ENCODE data around the gene ZBTB46.
"Not testable (repeated sequence)": the region's sequence is repeated elsewhere in the genome, so short reads cannot be mapped to it uniquely, and the experiment has no call there.

ZBTB46 gene

DNA sequence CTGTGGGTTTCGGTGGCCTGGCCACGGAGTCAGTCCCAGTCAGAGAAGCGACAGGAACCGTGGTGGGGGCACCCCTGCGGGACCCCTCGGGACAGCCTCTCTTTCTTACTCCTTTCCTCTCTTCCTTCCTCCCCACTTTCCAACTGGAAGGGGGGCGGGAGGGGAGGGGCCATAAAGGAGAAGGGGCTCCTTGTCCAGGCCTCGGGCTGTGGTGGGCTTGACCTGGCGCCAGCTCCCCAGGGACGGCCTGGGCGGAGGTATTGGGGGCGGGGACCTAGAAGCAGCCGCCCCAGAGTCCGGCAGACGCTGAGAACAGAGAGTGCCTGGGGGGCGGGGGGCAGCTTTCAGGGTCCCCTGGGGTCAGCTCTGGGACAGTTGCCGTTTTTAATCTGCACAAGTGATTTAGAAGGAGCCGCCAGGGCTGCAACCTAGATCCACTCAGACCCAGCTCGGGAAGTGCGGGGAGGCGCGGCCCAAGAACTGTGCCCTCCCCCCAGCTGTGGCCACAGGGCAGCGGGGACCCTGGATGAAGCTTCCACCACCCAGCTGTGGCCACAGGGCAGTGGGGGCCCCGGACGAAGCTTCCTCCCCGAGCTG is 23.8 kb upstream of the ZBTB46 start:
- Histone ChIP-seq H4K20me1 (ENCODE audit: insufficient read depth, low read length, poor library complexity, severe bottlenecking) (no peaks in the 10 kb centered on the region), H3K36me3 (ENCODE audit: insufficient read depth, low read length) (no peaks in the 10 kb centered on the region), H3K79me2 (ENCODE audit: insufficient read depth, low read length) (no peaks in the 10 kb centered on the region), H3K4me1 (ENCODE audit: insufficient read depth, low read length, poor library complexity, severe bottlenecking) (peaks cover 42% of the 10 kb centered on the region), H3K9ac (ENCODE audit: low read depth, low read length, poor library complexity, severe bottlenecking) (peak overlapping the region; percentile 36), H3K4me2 (ENCODE audit: low read depth, low read length, poor library complexity, severe bottlenecking) (no peak overlapping the region), H3K27me3 (ENCODE audit: insufficient read depth, low read length, poor library complexity, severe bottlenecking) (no peaks in the 10 kb centered on the region), H3K9me2 (replicated peaks; ENCODE audit: low read depth, low read length) (no peaks in the 10 kb centered on the region), H3F3A (ENCODE audit: low read depth) (no peaks in the 10 kb centered on the region), H2AFZ (ENCODE audit: low read length) (no peak overlapping the region), H3K4me3 (ENCODE audit: low read length, poor library complexity, severe bottlenecking) (no peak overlapping the region), H3K9me3 (ENCODE audit: insufficient read depth, low read depth, low read length) (no peaks in the 10 kb centered on the region)
- TF ChIP-seq, protein P1, sequence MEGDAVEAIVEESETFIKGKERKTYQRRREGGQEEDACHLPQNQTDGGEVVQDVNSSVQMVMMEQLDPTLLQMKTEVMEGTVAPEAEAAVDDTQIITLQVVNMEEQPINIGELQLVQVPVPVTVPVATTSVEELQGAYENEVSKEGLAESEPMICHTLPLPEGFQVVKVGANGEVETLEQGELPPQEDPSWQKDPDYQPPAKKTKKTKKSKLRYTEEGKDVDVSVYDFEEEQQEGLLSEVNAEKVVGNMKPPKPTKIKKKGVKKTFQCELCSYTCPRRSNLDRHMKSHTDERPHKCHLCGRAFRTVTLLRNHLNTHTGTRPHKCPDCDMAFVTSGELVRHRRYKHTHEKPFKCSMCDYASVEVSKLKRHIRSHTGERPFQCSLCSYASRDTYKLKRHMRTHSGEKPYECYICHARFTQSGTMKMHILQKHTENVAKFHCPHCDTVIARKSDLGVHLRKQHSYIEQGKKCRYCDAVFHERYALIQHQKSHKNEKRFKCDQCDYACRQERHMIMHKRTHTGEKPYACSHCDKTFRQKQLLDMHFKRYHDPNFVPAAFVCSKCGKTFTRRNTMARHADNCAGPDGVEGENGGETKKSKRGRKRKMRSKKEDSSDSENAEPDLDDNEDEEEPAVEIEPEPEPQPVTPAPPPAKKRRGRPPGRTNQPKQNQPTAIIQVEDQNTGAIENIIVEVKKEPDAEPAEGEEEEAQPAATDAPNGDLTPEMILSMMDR (conservative IDR thresholded peaks at IDR 0.05; ENCODE audit: low read length) = no peak
- TF ChIP-seq EZH2phosphoT487 (IDR thresholded peaks at IDR 0.05; ENCODE audit: borderline replicate concordance) = no peak

DNA sequence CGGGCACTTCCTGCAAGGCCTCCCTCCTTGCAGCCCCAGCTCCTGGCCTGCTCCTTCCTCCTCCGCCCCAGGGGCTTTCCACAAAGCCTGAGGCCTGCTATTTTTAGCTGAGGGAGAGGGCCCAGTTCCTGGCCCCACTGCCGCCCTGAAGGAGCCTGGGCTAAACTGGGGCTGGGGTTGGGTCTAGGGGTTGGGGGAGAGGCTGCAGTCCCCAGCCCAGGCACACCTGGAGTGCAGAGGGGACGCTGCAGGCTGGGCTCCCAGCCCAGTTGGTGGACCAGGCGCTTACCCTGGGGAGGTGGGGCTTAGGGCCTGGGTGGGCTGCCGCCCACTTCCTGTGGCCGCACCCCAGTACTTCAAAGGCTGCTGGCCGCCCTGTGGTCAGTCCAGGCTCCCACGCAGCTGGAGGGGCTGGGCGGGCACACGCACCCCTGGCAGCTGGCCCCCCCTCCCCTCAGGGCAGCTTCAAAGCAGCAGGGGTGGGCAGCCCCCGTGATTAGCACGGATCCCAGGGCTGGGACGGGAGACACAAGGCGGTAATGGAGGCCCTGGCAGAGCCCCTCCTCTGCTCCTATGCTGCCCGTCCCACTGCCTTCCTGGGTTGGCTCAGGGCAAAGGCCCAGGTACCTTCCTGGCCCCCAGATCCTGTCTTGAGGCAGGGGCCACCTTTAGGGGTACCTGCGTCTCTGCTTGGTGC is 23.2 kb upstream of the ZBTB46 start:
- peak overlapping the region; percentile 36 for H3K9ac ChIP-seq (ENCODE audit: low read depth, low read length, poor library complexity, severe bottlenecking)
- H3F3A ChIP-seq (ENCODE audit: low read depth) = no peaks in the 10 kb centered on the region
- no peak overlapping the region for H3K4me3 ChIP-seq (ENCODE audit: low read length, poor library complexity, severe bottlenecking)
- no peaks in the 10 kb centered on the region for H4K20me1 ChIP-seq (ENCODE audit: insufficient read depth, low read length, poor library complexity, severe bottlenecking)
- no peaks in the 10 kb centered on the region for H3K9me3 ChIP-seq (ENCODE audit: insufficient read depth, low read depth, low read length)
- H3K27me3 ChIP-seq (ENCODE audit: insufficient read depth, low read length, poor library complexity, severe bottlenecking) = no peaks in the 10 kb centered on the region
- no peaks in the 10 kb centered on the region for H3K36me3 ChIP-seq (ENCODE audit: insufficient read depth, low read length)
- no peak overlapping the region for H2AFZ ChIP-seq (ENCODE audit: low read length)
- peaks cover 37% of the 10 kb centered on the region for H3K4me1 ChIP-seq (ENCODE audit: insufficient read depth, low read length, poor library complexity, severe bottlenecking)
- no peaks in the 10 kb centered on the region for H3K79me2 ChIP-seq (ENCODE audit: insufficient read depth, low read length)
- TF ChIP-seq, protein P1 (conservative IDR thresholded peaks at IDR 0.05; ENCODE audit: low read length) = no peak
- no peak for TF ChIP-seq EZH2phosphoT487 (IDR thresholded peaks at IDR 0.05; ENCODE audit: borderline replicate concordance)
- H3K9me2 ChIP-seq (replicated peaks; ENCODE audit: low read depth, low read length) = no peaks in the 10 kb centered on the region
- peak overlapping the region; percentile 44 for H3K4me2 ChIP-seq (ENCODE audit: low read depth, low read length, poor library complexity, severe bottlenecking)

DNA sequence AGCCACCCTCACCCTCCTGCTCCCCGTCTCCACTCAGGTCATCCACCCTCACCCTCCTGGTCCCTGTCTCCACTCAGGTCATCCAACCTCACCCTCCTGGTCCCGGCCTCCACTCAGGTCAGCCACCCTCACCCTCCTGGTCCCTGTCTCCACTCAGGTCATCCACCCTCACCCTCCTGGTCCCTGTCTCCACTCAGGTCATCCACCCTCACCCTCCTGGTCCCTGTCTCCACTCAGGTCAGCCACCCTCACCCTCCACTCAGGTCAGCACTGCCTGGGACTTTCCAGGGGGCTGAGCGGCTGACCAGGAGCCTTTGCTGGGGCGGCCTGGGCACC is 22.6 kb upstream of the ZBTB46 start:
- not testable (repeated sequence) for H3K9me3 ChIP-seq (ENCODE audit: insufficient read depth, low read depth, low read length); H3K27me3 ChIP-seq (ENCODE audit: insufficient read depth, low read length, poor library complexity, severe bottlenecking); H3K36me3 ChIP-seq (ENCODE audit: insufficient read depth, low read length); H2AFZ ChIP-seq (ENCODE audit: low read length); H3K79me2 ChIP-seq (ENCODE audit: insufficient read depth, low read length); H3F3A ChIP-seq (ENCODE audit: low read depth); H3K9me2 ChIP-seq (replicated peaks; ENCODE audit: low read depth, low read length); H4K20me1 ChIP-seq (ENCODE audit: insufficient read depth, low read length, poor library complexity, severe bottlenecking); H3K4me3 ChIP-seq (ENCODE audit: low read length, poor library complexity, severe bottlenecking)
- Histone ChIP-seq H3K9ac (ENCODE audit: low read depth, low read length, poor library complexity, severe bottlenecking) (peak overlapping the region; percentile 36), H3K4me1 (ENCODE audit: insufficient read depth, low read length, poor library complexity, severe bottlenecking) (peaks cover 32% of the 10 kb centered on the region), H3K4me2 (ENCODE audit: low read depth, low read length, poor library complexity, severe bottlenecking) (peak overlapping the region; percentile 44)

DNA sequence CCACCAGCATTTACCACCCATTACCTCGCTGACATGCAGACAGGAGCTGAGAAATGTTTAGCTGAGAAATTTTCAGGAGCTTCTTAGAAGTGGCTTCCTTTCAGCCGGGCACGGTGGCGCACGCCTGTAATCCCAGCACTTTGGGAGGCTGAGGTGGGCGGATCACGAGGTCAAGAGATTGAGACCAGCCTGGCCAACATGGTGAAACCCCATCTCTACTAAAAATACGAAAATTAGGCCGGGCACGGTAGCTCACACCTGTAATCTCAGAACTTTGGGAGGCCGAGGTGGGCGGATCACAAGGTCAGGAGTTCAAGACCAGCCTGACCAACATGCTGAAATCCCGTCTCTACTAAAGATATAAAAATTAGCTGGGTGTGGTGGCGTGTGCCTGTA is 20.5 kb upstream of the ZBTB46 start:
- not testable (repeated sequence) for H3F3A ChIP-seq (ENCODE audit: low read depth); H3K9me2 ChIP-seq (replicated peaks; ENCODE audit: low read depth, low read length); H4K20me1 ChIP-seq (ENCODE audit: insufficient read depth, low read length, poor library complexity, severe bottlenecking); H3K27me3 ChIP-seq (ENCODE audit: insufficient read depth, low read length, poor library complexity, severe bottlenecking); H3K79me2 ChIP-seq (ENCODE audit: insufficient read depth, low read length); H3K4me2 ChIP-seq (ENCODE audit: low read depth, low read length, poor library complexity, severe bottlenecking); H3K4me3 ChIP-seq (ENCODE audit: low read length, poor library complexity, severe bottlenecking); H2AFZ ChIP-seq (ENCODE audit: low read length); H3K9me3 ChIP-seq (ENCODE audit: insufficient read depth, low read depth, low read length); H3K36me3 ChIP-seq (ENCODE audit: insufficient read depth, low read length); H3K9ac ChIP-seq (ENCODE audit: low read depth, low read length, poor library complexity, severe bottlenecking)
- peaks cover 37% of the 10 kb centered on the region for H3K4me1 ChIP-seq (ENCODE audit: insufficient read depth, low read length, poor library complexity, severe bottlenecking)
